ENCODE results near the gene PHOX2A. TPM values are rescaled to one million over a fixed set of nuclear protein-coding genes. Genes with fewer than 3 reads are reported as not detected.
A peak's percentile ranks its signal among the peaks of the same experiment; 100 is the strongest.

The PHOX2A gene
- total and polyA plus RNA-seq, 4 experiments from 2014 or later: not detected

GRCh38 chr11:72229925-72230763, 13.8 kb downstream of the PHOX2A start:
- DNase-seq: no peak
- Histone ChIP-seq H3K4me3 (ENCODE audit: low read length in 2 of 2) (no peak overlapping the region), H3K9me3 (ENCODE audit: control insufficient read depth in 1 of 2, low read length in 2 of 2) (no peaks in the 10 kb centered on the region), H3K27ac (ENCODE audit: low read depth, low read length) (no peak overlapping the region), H3K4me1 (ENCODE audit: insufficient read depth, low read length) (peaks cover 8% of the 10 kb centered on the region), H3K27me3 (ENCODE audit: insufficient read depth, low read length) (no peaks in the 10 kb centered on the region), H3K36me3 (ENCODE audit: insufficient read depth, low read length) (peaks cover 52% of the 10 kb centered on the region)
- H3K27me3 Mint-ChIP-seq: no peaks in the 10 kb centered on the region
- POLR2A ChIA-PET (ENCODE audit: partially characterized antibody): no interaction called here
- peaks cover 5 to 22% (median 9%) of the 10 kb centered on the region in 4 donors for H3K4me1 Mint-ChIP-seq
- H3K9me3 Mint-ChIP-seq: no peaks in the 10 kb centered on the region
- CTCF ChIA-PET (ENCODE audit: partially characterized antibody): interaction anchor here (0.6 kb wide), 1 partner anchor 14 kb away, joined by 3 read pairs; no protein-coding TSS in a partner anchor
- H3K36me3 Mint-ChIP-seq: peaks cover 25 to 71% of the 10 kb centered on the region in 2 donors
- intact Hi-C loops (cut with micrococcal nuclease): no loop called here
- peak overlapping the region in 2 of 7 donors; percentile 4 to 23 for H3K27ac Mint-ChIP-seq
- no peak overlapping the region for H3K4me3 Mint-ChIP-seq

- Mint-ChIP-seq H3K36me3 (peaks cover 25 to 64% of the 10 kb centered on the region in 2 donors), H3K9me3 (no peaks in the 10 kb centered on the region), H3K4me3 (no peak overlapping the region), H3K27me3 (no peaks in the 10 kb centered on the region), H3K4me1 (peaks cover 5 to 23% (median 10%) of the 10 kb centered on the region in 4 donors), H3K27ac (peak overlapping the region in 3 of 7 donors; percentile 4 to 58 (median 12))
- ChIA-PET POLR2A (ENCODE audit: partially characterized antibody) (no interaction called here), CTCF (ENCODE audit: partially characterized antibody) (interaction anchor here (0.6 kb wide), 1 partner anchor 13 kb away, joined by 3 read pairs; no protein-coding TSS in a partner anchor)
- H3K27ac ChIP-seq (ENCODE audit: low read depth, low read length): no peak overlapping the region
- H3K27me3 ChIP-seq (ENCODE audit: insufficient read depth, low read length): no peaks in the 10 kb centered on the region
- no peaks in the 10 kb centered on the region for H3K9me3 ChIP-seq (ENCODE audit: control insufficient read depth in 1 of 2, low read length in 2 of 2)
- peaks cover 9% of the 10 kb centered on the region for H3K4me1 ChIP-seq (ENCODE audit: insufficient read depth, low read length)
- intact Hi-C loops (cut with micrococcal nuclease): no loop called here
- H3K36me3 ChIP-seq (ENCODE audit: insufficient read depth, low read length): peaks cover 47% of the 10 kb centered on the region
- H3K4me3 ChIP-seq (ENCODE audit: low read length in 2 of 2): no peak overlapping the region
- DNase-seq: no peak
Observed at GRCh38 chr11:72229336-72229924, 14.5 kb downstream of the PHOX2A start.

GRCh38 chr11:72228844-72229231, 15.1 kb downstream of the PHOX2A start:
- Mint-ChIP-seq H3K4me1 (peaks cover 5 to 21% (median 13%) of the 10 kb centered on the region in 4 donors), H3K36me3 (peaks cover 25 to 63% of the 10 kb centered on the region in 2 donors), H3K9me3 (no peaks in the 10 kb centered on the region), H3K27me3 (no peaks in the 10 kb centered on the region), H3K4me3 (peak overlapping the region in 1 of 8 donors; percentile 12), H3K27ac (peak overlapping the region in 1 of 7 donors; percentile 58)
- H3K4me1 ChIP-seq (ENCODE audit: insufficient read depth, low read length): peaks cover 9% of the 10 kb centered on the region
- no peak overlapping the region for H3K4me3 ChIP-seq (ENCODE audit: low read length in 2 of 2)
- H3K27me3 ChIP-seq (ENCODE audit: insufficient read depth, low read length): no peaks in the 10 kb centered on the region
- H3K9me3 ChIP-seq (ENCODE audit: control insufficient read depth in 1 of 2, low read length in 2 of 2): no peaks in the 10 kb centered on the region
- intact Hi-C loops (cut with micrococcal nuclease): no loop called here
- H3K36me3 ChIP-seq (ENCODE audit: insufficient read depth, low read length): peaks cover 41% of the 10 kb centered on the region
- no peak for DNase-seq
- no peak overlapping the region for H3K27ac ChIP-seq (ENCODE audit: low read depth, low read length)
- POLR2A ChIA-PET (ENCODE audit: partially characterized antibody): no interaction called here
- CTCF ChIA-PET (ENCODE audit: partially characterized antibody): no interaction called here

- intact Hi-C loops (cut with micrococcal nuclease): no loop called here
- Histone ChIP-seq H3K27me3 (ENCODE audit: insufficient read depth, low read length) (no peaks in the 10 kb centered on the region), H3K36me3 (ENCODE audit: insufficient read depth, low read length) (peaks cover 38% of the 10 kb centered on the region), H3K27ac (ENCODE audit: low read depth, low read length) (no peak overlapping the region), H3K9me3 (ENCODE audit: control insufficient read depth in 1 of 2, low read length in 2 of 2) (no peaks in the 10 kb centered on the region), H3K4me3 (ENCODE audit: low read length in 2 of 2) (no peak overlapping the region), H3K4me1 (ENCODE audit: insufficient read depth, low read length) (peaks cover 9% of the 10 kb centered on the region)
- no peak for DNase-seq
- POLR2A ChIA-PET (ENCODE audit: partially characterized antibody): no interaction called here
- H3K27ac Mint-ChIP-seq: peak overlapping the region in 1 of 7 donors; percentile 22
- H3K27me3 Mint-ChIP-seq: no peaks in the 10 kb centered on the region
- H3K4me1 Mint-ChIP-seq: peaks cover 5 to 19% (median 13%) of the 10 kb centered on the region in 4 donors
- peaks cover 22 to 58% of the 10 kb centered on the region in 2 donors for H3K36me3 Mint-ChIP-seq
- H3K9me3 Mint-ChIP-seq: no peaks in the 10 kb centered on the region
- CTCF ChIA-PET (ENCODE audit: partially characterized antibody): no interaction called here
- no peak overlapping the region for H3K4me3 Mint-ChIP-seq
Observed at GRCh38 chr11:72228229-72228843, 15.6 kb downstream of the PHOX2A start.

GRCh38 chr11:72227316-72228228, 16.4 kb downstream of the PHOX2A start:
- Histone ChIP-seq H3K4me3 (ENCODE audit: low read length in 2 of 2) (no peak overlapping the region), H3K4me1 (ENCODE audit: insufficient read depth, low read length) (peaks cover 12% of the 10 kb centered on the region), H3K27ac (ENCODE audit: low read depth, low read length) (no peak overlapping the region), H3K27me3 (ENCODE audit: insufficient read depth, low read length) (no peaks in the 10 kb centered on the region), H3K36me3 (ENCODE audit: insufficient read depth, low read length) (peaks cover 32% of the 10 kb centered on the region), H3K9me3 (ENCODE audit: control insufficient read depth in 1 of 2, low read length in 2 of 2) (no peaks in the 10 kb centered on the region)
- H3K27me3 Mint-ChIP-seq: no peaks in the 10 kb centered on the region
- CTCF ChIA-PET (ENCODE audit: partially characterized antibody): interaction anchor here (6.0 kb wide), 1 partner anchor 9 kb away, joined by 40 read pairs; no protein-coding TSS in a partner anchor
- POLR2A ChIA-PET (ENCODE audit: partially characterized antibody): no interaction called here
- H3K27ac Mint-ChIP-seq: peak overlapping the region in 3 of 7 donors; percentile 42 to 48 (median 47)
- intact Hi-C loops (cut with micrococcal nuclease): no loop called here
- H3K36me3 Mint-ChIP-seq: peaks cover 20 to 56% of the 10 kb centered on the region in 2 donors
- no peaks in the 10 kb centered on the region for H3K9me3 Mint-ChIP-seq
- peaks cover 7 to 24% (median 16%) of the 10 kb centered on the region in 4 donors for H3K4me1 Mint-ChIP-seq
- H3K4me3 Mint-ChIP-seq: peak overlapping the region in 1 of 8 donors; percentile 13
- DNase-seq: no peak

GRCh38 chr11:72226701-72227100, 17.3 kb downstream of the PHOX2A start:
- Mint-ChIP-seq H3K9me3 (no peaks in the 10 kb centered on the region), H3K27me3 (no peaks in the 10 kb centered on the region), H3K27ac (peak overlapping the region in 4 of 7 donors; percentile 42 to 92 (median 62)), H3K4me1 (peaks cover 8 to 31% (median 20%) of the 10 kb centered on the region in 4 donors), H3K36me3 (peaks cover 17 to 47% of the 10 kb centered on the region in 2 donors), H3K4me3 (peak overlapping the region in 2 of 8 donors; percentile 46 to 90)
- Histone ChIP-seq H3K4me3 (ENCODE audit: low read length in 2 of 2) (no peak overlapping the region), H3K9me3 (ENCODE audit: control insufficient read depth in 1 of 2, low read length in 2 of 2) (no peaks in the 10 kb centered on the region), H3K36me3 (ENCODE audit: insufficient read depth, low read length) (peaks cover 28% of the 10 kb centered on the region), H3K27me3 (ENCODE audit: insufficient read depth, low read length) (no peaks in the 10 kb centered on the region), H3K4me1 (ENCODE audit: insufficient read depth, low read length) (peaks cover 19% of the 10 kb centered on the region), H3K27ac (ENCODE audit: low read depth, low read length) (no peak overlapping the region)
- DNase-seq: no peak
- POLR2A ChIA-PET (ENCODE audit: partially characterized antibody): interaction anchor here (4.6 to 5.0 kb wide), 2 partner anchors 10 to 185 kb away, joined by 36 to 50 read pairs; no protein-coding TSS in a partner anchor
- intact Hi-C loops (cut with micrococcal nuclease): no loop called here
- CTCF ChIA-PET (ENCODE audit: partially characterized antibody): interaction anchor here (0.7 to 6.0 kb wide), 2 partner anchors 10 to 1746 kb away, joined by 3 to 40 read pairs; no protein-coding TSS in a partner anchor

Measured in CD4-positive, alpha-beta memory T cell (primary cell).